GM12878 (cell line): ENCODE results near the gene CORO2B. TPM values are rescaled to one million over a fixed set of nuclear protein-coding genes. Genes with fewer than 3 reads are reported as not detected.

ENCODE experiments used
- ATAC-seq: fragments of 200-7000 bp; cut with Tn5 transposase; 3 replicates; pipeline ENCODE4 v1.9.1; 2020; ENCODE audit warnings: mild to moderate bottlenecking, moderate library complexity
- BruUV-seq: library from RNA; stranded (reverse); fragments of 400-500 nt; replicated peaks from 2 replicates; lab custom pipeline; 2021; lab: Mats Ljungman, UMichigan
- CTCF ChIA-PET: fragments of 300-600 bp; sonication (Branson Sonifier 250); formaldehyde crosslinking; extraction: SDS; loops from one replicate; lab custom pipeline; 2021; ENCODE audit warnings: inconsistent platforms; lab: Yijun Ruan, JAX
- POLR2A ChIA-PET: fragments of 350-600 bp; formaldehyde crosslinking; extraction: SDS; loops from one replicate; lab custom pipeline; 2021; ENCODE audit warnings: inconsistent platforms; lab: Charles Lee
- RAD21 ChIA-PET: fragments of 300-600 bp; sonication (Branson Sonifier 250); formaldehyde crosslinking; loops from one replicate; lab custom pipeline; 2023; ENCODE audit warnings: antibody characterized with exemption; ENCODE audit not compliant: unreplicated experiment; lab: Charles Lee
- SMC1A ChIA-PET: fragments of 300-600 bp; sonication (Branson Sonifier 250); formaldehyde crosslinking; loops from one replicate; lab custom pipeline; 2023; ENCODE audit not compliant: unreplicated experiment, uncharacterized antibody; lab: Charles Lee
- DNase-seq: peaks from one replicate; pipeline ENCODE4 v3.0.0-alpha.2; 2011; ENCODE audit warnings: low read depth, low spot score
- FAIRE-seq: peaks from 3 replicates; lab custom pipeline; 2011; peaks lifted over from hg19 to GRCh38; lab: Jason Lieb, UNC
- H2AFZ ChIP-seq: 2 replicates; pipeline ENCODE4 v1.6.0; 2011; ENCODE audit warnings: low read depth, low read length, control low read depth; ENCODE audit not compliant: control insufficient read depth
- H3K27ac ChIP-seq: 2 replicates; pipeline ENCODE4 v1.5.1; 2011; ENCODE audit warnings: control low read depth; ENCODE audit not compliant: control insufficient read depth, insufficient read depth
- H3K27me3 ChIP-seq, 2 experiments: replicated peaks in 1 of 2; 2 replicates each; pipeline versions ENCODE4 v1.6.0 to v1.6.1; 2011; ENCODE audit warnings: low read length in 1 of 2; ENCODE audit not compliant: control insufficient read depth in 2 of 2, insufficient read depth in 2 of 2
- H3K36me3 ChIP-seq, 2 experiments: 2 replicates each; pipeline ENCODE4 v1.5.1; 2011; ENCODE audit warnings: low read length in 1 of 2; ENCODE audit not compliant: control insufficient read depth in 2 of 2, insufficient read depth in 2 of 2
- H3K4me1 ChIP-seq: 2 replicates; pipeline ENCODE4 v1.6.1; 2011; ENCODE audit warnings: mild to moderate bottlenecking, low read length, moderate library complexity, mixed read lengths; ENCODE audit not compliant: control insufficient read depth, insufficient read depth
- H3K4me2 ChIP-seq: 2 replicates; pipeline ENCODE4 v1.6.0; 2011; ENCODE audit warnings: control low read depth; ENCODE audit not compliant: control insufficient read depth, insufficient read depth
- H3K4me3 ChIP-seq: fragments of 200-600 bp; sonication (generic); 2 replicates; pipeline ENCODE4 v1.5.1; 2016
- H3K79me2 ChIP-seq: 2 replicates; pipeline ENCODE4 v1.6.0; 2011; ENCODE audit warnings: low read length; ENCODE audit not compliant: control insufficient read depth, insufficient read depth
- H3K9ac ChIP-seq: 2 replicates; pipeline ENCODE4 v1.8.0; 2011; ENCODE audit warnings: low read length, control low read depth, mixed read lengths; ENCODE audit not compliant: control insufficient read depth, insufficient read depth
- H3K9me3 ChIP-seq: replicated peaks from 3 replicates; pipeline ENCODE4 v1.5.1; 2011; ENCODE audit warnings: mild to moderate bottlenecking, low read length; ENCODE audit not compliant: control insufficient read depth, insufficient read depth
- H4K20me1 ChIP-seq: 2 replicates; pipeline ENCODE4 v1.6.0; 2011; ENCODE audit not compliant: control insufficient read depth, insufficient read depth
- CREB1 ChIP-seq: IDR thresholded peaks from 2 replicates; pipeline ENCODE4 v1.6.1; 2012; ENCODE audit warnings: low read depth, mild to moderate bottlenecking, inconsistent platforms
- EP300 ChIP-seq, 2 experiments: fragments of 150-350 bp in 1 of 2; IDR thresholded peaks; 2 replicates each; pipeline ENCODE4 v1.6.1; 2011 to 2012; ENCODE audit warnings: low read depth in 2 of 2, low read length in 2 of 2, borderline replicate concordance in 1 of 2, improper control_type of control experiment in 1 of 2, inconsistent platforms in 1 of 2; ENCODE audit not compliant: control insufficient read depth in 1 of 2
- GATAD2B ChIP-seq: fragments of 450-650 bp; conservative IDR thresholded peaks from 2 replicates; pipeline ENCODE4 v1.6.1; 2017; ENCODE audit warnings: low read depth, mild to moderate bottlenecking, moderate library complexity
- JUNB ChIP-seq: IDR thresholded peaks from 2 replicates; pipeline ENCODE4 v1.6.1; 2016; ENCODE audit warnings: antibody characterized with exemption, mild to moderate bottlenecking
- LARP7 ChIP-seq: fragments of 450-650 bp; IDR thresholded peaks from 2 replicates; pipeline ENCODE4 v1.6.1; 2017; ENCODE audit warnings: mild to moderate bottlenecking
- MEF2B ChIP-seq: fragments of 450-650 bp; IDR thresholded peaks from 2 replicates; pipeline ENCODE4 v1.6.1; 2018; ENCODE audit warnings: mild to moderate bottlenecking, moderate library complexity; ENCODE audit not compliant: partially characterized antibody, poor library complexity, severe bottlenecking
- NFYA ChIP-seq: IDR thresholded peaks from 2 replicates; pipeline ENCODE4 v1.6.1; 2011; ENCODE audit warnings: low read depth, mild to moderate bottlenecking, low read length, improper control_type of control experiment, borderline replicate concordance
- SIX5 ChIP-seq: IDR thresholded peaks from 2 replicates; pipeline ENCODE4 v1.6.1; 2011; ENCODE audit warnings: mild to moderate bottlenecking, low read depth, low read length, moderate library complexity; ENCODE audit not compliant: severe bottlenecking
- SREBF1 ChIP-seq: IDR thresholded peaks from 2 replicates; pipeline ENCODE4 v1.6.1; 2012; ENCODE audit warnings: mild to moderate bottlenecking, low read length
- SREBF2 ChIP-seq: IDR thresholded peaks from 2 replicates; pipeline ENCODE4 v1.6.1; 2012; ENCODE audit warnings: mild to moderate bottlenecking, low read length
- STAT1 ChIP-seq: fragments of 450-650 bp; conservative IDR thresholded peaks from 2 replicates; pipeline ENCODE4 v1.6.1; 2014; ENCODE audit warnings: antibody characterized with exemption, mild to moderate bottlenecking
- ZZZ3 ChIP-seq: IDR thresholded peaks from 2 replicates; pipeline ENCODE4 v1.6.1; 2011; ENCODE audit warnings: low read depth; ENCODE audit not compliant: control insufficient read depth, insufficient read length
- WGBS: methylation state at CpG from one replicate; pipeline ENCODE4 v1.1.6; 2016; ENCODE audit warnings: low lambda C conversion rate; ENCODE audit not compliant: insufficient replicate concordance, insufficient coverage; ENCODE audit errors: missing lambda C conversion rate; 5-methylcytosine and 5-hydroxymethylcytosine counted together
- in situ Hi-C: fragments of 300-500 bp; cut with MboI; formaldehyde crosslinking; loops from 9 replicates; pipeline ENCODE4 v1.14.3; 2018; ENCODE audit warnings: mixed read lengths
- intact Hi-C: fragments of 100-400 bp; cut with micrococcal nuclease; formaldehyde crosslinking; loops from one replicate; pipeline ENCODE4 v1.14.2; 2022; ENCODE audit not compliant: unreplicated experiment
- polyA plus RNA-seq, 11 experiments: library from polyadenylated mRNA; depleted of rRNA in 4 of 11; unstranded in 6 of 11; stranded (reverse) in 5 of 11; fragments of >200 nt; fragmentation: Nextera tagmentation in 4 of 11; fragmentation: Illumina TruSeq in 1 of 11; extraction: Ambion mirVana in 4 of 11; extraction: Trizol in 1 of 11; gene quantifications; 1 replicate in 1 of 11; 2 replicates in 10 of 11; pipeline versions ENCODE4 v1.2.1 to v1.2.3, GENCODE V29; 2011 to 2016; ENCODE audit warnings: inconsistent platforms in 2 of 11, missing spikeins in 2 of 11, low read depth in 1 of 11
- total RNA-seq, 4 experiments: library from RNA; depleted of rRNA in 3 of 4; stranded (reverse); fragments of >200 nt in 3 of 4; fragmentation: Illumina TruSeq in 1 of 4; extraction: Trizol in 1 of 4; gene quantifications; 2 replicates each; pipeline versions ENCODE4 v1.2.1 to v1.2.3, GENCODE V29; 2013 to 2021
- TF ChIP-seq, protein P1 (sequence below): IDR thresholded peaks from 2 replicates; pipeline ENCODE4 v1.6.1; 2011; ENCODE audit warnings: borderline replicate concordance, low read depth, mild to moderate bottlenecking, moderate library complexity, mixed read lengths, low read length; ENCODE audit not compliant: insufficient read depth; ENCODE audit errors: extremely low read length
- TF ChIP-seq, protein P2 (sequence below): fragments of 450-650 bp; IDR thresholded peaks from 2 replicates; pipeline ENCODE4 v1.6.1; 2017; ENCODE audit warnings: borderline replicate concordance
- TF ChIP-seq, protein P3 (sequence below): IDR thresholded peaks from 2 replicates; pipeline ENCODE4 v1.6.1; 2012; ENCODE audit warnings: low read length, inconsistent platforms

The CORO2B gene
- total and polyA plus RNA-seq, 10 of the 15 experiments (the other 5 are each of a cell fraction or from before 2014, with no cell fraction given), result 0.05 to 0.73 (median 0.13) TPM; not detected in 4

DNA sequence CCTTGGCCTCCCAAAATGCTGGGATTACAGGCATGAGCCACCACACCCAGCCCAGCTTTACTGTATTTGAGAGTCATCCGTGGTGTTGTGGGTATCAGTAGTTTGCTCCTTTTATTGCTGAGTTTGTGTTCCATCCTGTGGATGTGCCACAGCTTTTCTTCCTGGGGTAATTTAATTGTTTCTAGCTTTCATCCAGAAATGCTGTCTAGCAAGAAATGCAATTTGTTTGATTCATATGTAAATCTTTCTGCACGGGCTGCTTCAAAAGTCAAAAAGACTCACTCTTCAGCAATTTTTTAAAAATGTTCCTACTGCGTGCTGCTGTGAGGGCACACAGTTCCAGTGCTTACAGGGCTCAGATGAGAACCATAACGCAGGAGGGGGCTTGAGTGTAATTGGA is 47.1 kb downstream of the CORO2B start:
- Histone ChIP-seq H4K20me1 (no peaks in the 10 kb centered on the region), H3K27me3 (peaks cover 3 to 10% of the 10 kb centered on the region in 2 experiments), H2AFZ (no peak overlapping the region), H3K27ac (no peak overlapping the region), H3K36me3 (no peaks in the 10 kb centered on the region), H3K4me3 (no peak overlapping the region), H3K79me2 (no peaks in the 10 kb centered on the region), H3K9me3 (no peaks in the 10 kb centered on the region), H3K9ac (no peak overlapping the region), H3K4me1 (no peaks in the 10 kb centered on the region), H3K4me2 (no peak overlapping the region)
- in situ Hi-C loops (no loop called here), intact Hi-C loops (no loop called here)
- CTCF ChIA-PET, result interaction anchor here (0.8 kb wide), 1 partner anchor 76 kb away, joined by 3 read pairs; no protein-coding TSS in a partner anchor
- ATAC-seq, result no peak
- WGBS, result 14% methylated on average over 4 of the region's 4 CpGs
- SMC1A ChIA-PET, result no interaction called here
- DNase-seq, result no peak
- no TSS peak for BruUV-seq
- TF ChIP-seq MEF2B, result no peak
- RAD21 ChIA-PET, result no interaction called here
- POLR2A ChIA-PET, result no interaction called here
- FAIRE-seq, result no peak

DNA sequence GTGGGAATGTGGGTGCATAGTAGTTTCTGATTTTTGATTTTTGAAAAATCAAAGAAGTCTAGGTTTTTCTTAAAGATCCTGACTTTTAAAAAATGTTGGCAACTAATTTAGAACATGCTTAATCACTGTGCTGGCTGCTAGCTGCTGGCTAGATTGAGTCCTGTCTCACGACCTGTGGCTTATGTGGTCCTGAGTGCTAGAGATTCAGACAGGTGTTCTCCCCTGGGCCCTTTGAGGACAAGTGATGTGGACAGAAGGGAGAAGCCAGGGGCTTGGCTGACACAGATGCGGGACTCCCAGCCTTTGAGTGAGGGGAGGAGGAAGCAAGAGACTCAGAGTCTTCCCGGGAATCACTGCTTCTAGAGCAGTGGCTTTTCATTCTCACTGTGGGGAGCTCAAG is 47.5 kb downstream of the CORO2B start:
- FAIRE-seq, result no peak
- CTCF ChIA-PET, result no interaction called here
- TF ChIP-seq JUNB, result no peak
- TF ChIP-seq LARP7, result no peak
- TF ChIP-seq, protein P1, sequence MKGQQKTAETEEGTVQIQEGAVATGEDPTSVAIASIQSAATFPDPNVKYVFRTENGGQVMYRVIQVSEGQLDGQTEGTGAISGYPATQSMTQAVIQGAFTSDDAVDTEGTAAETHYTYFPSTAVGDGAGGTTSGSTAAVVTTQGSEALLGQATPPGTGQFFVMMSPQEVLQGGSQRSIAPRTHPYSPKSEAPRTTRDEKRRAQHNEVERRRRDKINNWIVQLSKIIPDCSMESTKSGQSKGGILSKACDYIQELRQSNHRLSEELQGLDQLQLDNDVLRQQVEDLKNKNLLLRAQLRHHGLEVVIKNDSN, result no peak
- TF ChIP-seq NFYA, result no peak
- TF ChIP-seq ZZZ3, result no peak
- TF ChIP-seq, protein P2, sequence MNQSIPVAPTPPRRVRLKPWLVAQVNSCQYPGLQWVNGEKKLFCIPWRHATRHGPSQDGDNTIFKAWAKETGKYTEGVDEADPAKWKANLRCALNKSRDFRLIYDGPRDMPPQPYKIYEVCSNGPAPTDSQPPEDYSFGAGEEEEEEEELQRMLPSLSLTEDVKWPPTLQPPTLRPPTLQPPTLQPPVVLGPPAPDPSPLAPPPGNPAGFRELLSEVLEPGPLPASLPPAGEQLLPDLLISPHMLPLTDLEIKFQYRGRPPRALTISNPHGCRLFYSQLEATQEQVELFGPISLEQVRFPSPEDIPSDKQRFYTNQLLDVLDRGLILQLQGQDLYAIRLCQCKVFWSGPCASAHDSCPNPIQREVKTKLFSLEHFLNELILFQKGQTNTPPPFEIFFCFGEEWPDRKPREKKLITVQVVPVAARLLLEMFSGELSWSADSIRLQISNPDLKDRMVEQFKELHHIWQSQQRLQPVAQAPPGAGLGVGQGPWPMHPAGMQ, result no peak
- no peak for TF ChIP-seq SREBF2
- TF ChIP-seq SIX5, result no peak
- TF ChIP-seq SREBF1, result no peak
- TF ChIP-seq EP300 (IDR thresholded peaks at IDR 0.05; ENCODE audit: borderline replicate concordance in 1 of 2, control insufficient read depth in 1 of 2, low read depth in 2 of 2, low read length in 2 of 2), result no peak
- TF ChIP-seq CREB1, result no peak
- TF ChIP-seq, protein P3, sequence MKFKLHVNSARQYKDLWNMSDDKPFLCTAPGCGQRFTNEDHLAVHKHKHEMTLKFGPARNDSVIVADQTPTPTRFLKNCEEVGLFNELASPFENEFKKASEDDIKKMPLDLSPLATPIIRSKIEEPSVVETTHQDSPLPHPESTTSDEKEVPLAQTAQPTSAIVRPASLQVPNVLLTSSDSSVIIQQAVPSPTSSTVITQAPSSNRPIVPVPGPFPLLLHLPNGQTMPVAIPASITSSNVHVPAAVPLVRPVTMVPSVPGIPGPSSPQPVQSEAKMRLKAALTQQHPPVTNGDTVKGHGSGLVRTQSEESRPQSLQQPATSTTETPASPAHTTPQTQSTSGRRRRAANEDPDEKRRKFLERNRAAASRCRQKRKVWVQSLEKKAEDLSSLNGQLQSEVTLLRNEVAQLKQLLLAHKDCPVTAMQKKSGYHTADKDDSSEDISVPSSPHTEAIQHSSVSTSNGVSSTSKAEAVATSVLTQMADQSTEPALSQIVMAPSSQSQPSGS, result no peak
- no peak for TF ChIP-seq STAT1
- TF ChIP-seq GATAD2B, result no peak

More for the DNA sequence above, 47.5 kb downstream of the CORO2B start:
- in situ Hi-C loops, result no loop called here
- no peak overlapping the region for H3K27ac ChIP-seq
- H3K4me1 ChIP-seq, result no peaks in the 10 kb centered on the region
- H3K36me3 ChIP-seq, result no peaks in the 10 kb centered on the region
- no peaks in the 10 kb centered on the region for H3K79me2 ChIP-seq
- BruUV-seq, result no TSS peak
- 2% methylated on average over 3 of the region's 3 CpGs for whole genome bisulfite sequencing
- intact Hi-C loops, result no loop called here
- DNase-seq (no peak), ATAC-seq (no peak)
- H3K27me3 ChIP-seq, result peaks cover 3 to 10% of the 10 kb centered on the region in 2 experiments
- ChIA-PET RAD21 (no interaction called here), POLR2A (no interaction called here), SMC1A (no interaction called here)
- no peak overlapping the region for H2AFZ ChIP-seq
- H3K9ac ChIP-seq, result no peak overlapping the region
- H3K9me3 ChIP-seq, result no peaks in the 10 kb centered on the region
- no peaks in the 10 kb centered on the region for H4K20me1 ChIP-seq
- H3K4me3 ChIP-seq, result no peak overlapping the region
- no peak overlapping the region for H3K4me2 ChIP-seq
